K562 (cell line): ENCODE measurements around the gene ZNF438. TPM values are rescaled to one million over a fixed set of nuclear protein-coding genes. Genes with fewer than 3 reads are reported as not detected.

ENCODE experiments used
- ATAC-seq: fragments of 200-7000 bp; cut with Tn5 transposase; 3 replicates; pipeline ENCODE4 v1.9.1; 2020; ENCODE audit warnings: moderate library complexity
- BruUV-seq: library from RNA; stranded (reverse); fragments of 400-500 nt; replicated peaks from 2 replicates; lab custom pipeline; 2021; lab: Mats Ljungman, UMichigan
- CTCF ChIA-PET: fragments of 300-600 bp; formaldehyde crosslinking; extraction: SDS; loops from one replicate; lab custom pipeline; 2021; ENCODE audit warnings: low intra/inter-chr PET ratio; lab: Yijun Ruan, JAX
- POLR2A ChIA-PET: fragments of 300-600, 350-650 bp; sonication (Branson Sonifier 250); formaldehyde crosslinking; extraction: SDS; loops from one replicate; lab custom pipeline; 2021; ENCODE audit warnings: antibody characterized with exemption, inconsistent platforms; lab: Yijun Ruan, JAX
- DNase-seq, 4 experiments: peaks; one replicate each; pipeline versions ENCODE4 v3.0.0 to v3.0.0-alpha.2; 2011 to 2018; ENCODE audit warnings: low spot score in 3 of 4, mixed read lengths in 3 of 4; ENCODE audit errors: extremely low read depth in 1 of 4
- FAIRE-seq: peaks from 2 replicates; lab custom pipeline; 2011; peaks lifted over from hg19 to GRCh38; lab: Jason Lieb, UNC
- H2AFZ ChIP-seq: 2 replicates; pipeline ENCODE4 v1.6.0; 2011; ENCODE audit warnings: low read depth, low read length, control low read depth, inconsistent platforms
- H3K27ac ChIP-seq: fragments of 200-600 bp; 3 replicates; pipeline ENCODE4 v1.8.0; 2011; ENCODE audit warnings: low read depth, mild to moderate bottlenecking, control low read depth, inconsistent platforms, low read length, moderate library complexity, mixed read lengths; ENCODE audit errors: extremely low read depth
- H3K27me3 ChIP-seq, 2 experiments: fragments of 300-600 bp in 1 of 2; 2 replicates in 1 of 2; 3 replicates in 1 of 2; pipeline versions ENCODE4 v1.6.0 to v1.8.0; 2011; ENCODE audit warnings: inconsistent platforms in 2 of 2, low read length in 2 of 2, mild to moderate bottlenecking in 1 of 2, mixed read lengths in 1 of 2, moderate library complexity in 1 of 2; ENCODE audit not compliant: control insufficient read depth in 2 of 2, insufficient read depth in 2 of 2
- H3K36me3 ChIP-seq: fragments of 300-600 bp; 3 replicates; pipeline ENCODE4 v1.8.0; 2011; ENCODE audit warnings: mild to moderate bottlenecking, low read length, inconsistent platforms; ENCODE audit not compliant: control insufficient read depth, insufficient read depth
- H3K4me1 ChIP-seq, 2 experiments: fragments of 200-600 bp in 1 of 2; replicated peaks in 1 of 2; 2 replicates in 1 of 2; 3 replicates in 1 of 2; pipeline versions ENCODE4 v1.5.1 to v1.8.0; 2011; ENCODE audit warnings: inconsistent platforms in 2 of 2, low read length in 2 of 2, mild to moderate bottlenecking in 1 of 2, mixed read lengths in 1 of 2, moderate library complexity in 1 of 2; ENCODE audit not compliant: control insufficient read depth in 2 of 2, insufficient read depth in 2 of 2
- H3K4me2 ChIP-seq: 2 replicates; pipeline ENCODE4 v1.6.1; 2011; ENCODE audit warnings: low read length, control low read depth, inconsistent platforms, mixed read lengths; ENCODE audit not compliant: insufficient read depth
- H3K4me3 ChIP-seq: fragments of 200-600 bp; sonication (generic), shearing (Covaris generic); 2 replicates; pipeline ENCODE4 v1.5.1; 2016; ENCODE audit warnings: control low read depth, inconsistent platforms
- H3K79me2 ChIP-seq: fragments of 200-600 bp; 3 replicates; pipeline ENCODE4 v1.8.0; 2011; ENCODE audit warnings: low read length, inconsistent platforms; ENCODE audit not compliant: control insufficient read depth, insufficient read depth
- H3K9ac ChIP-seq, 2 experiments: 2 replicates each; pipeline versions ENCODE4 v1.6.0 to v1.6.1; 2011; ENCODE audit warnings: low read depth in 2 of 2, low read length in 2 of 2, control low read depth in 1 of 2, inconsistent platforms in 1 of 2, mild to moderate bottlenecking in 1 of 2, mixed read lengths in 1 of 2; ENCODE audit not compliant: insufficient read depth in 1 of 2
- H3K9me1 ChIP-seq: one replicate; pipeline ENCODE4 v1.6.0; 2011; ENCODE audit warnings: inconsistent platforms, mild to moderate bottlenecking, low read length, moderate library complexity; ENCODE audit not compliant: control insufficient read depth, insufficient read depth
- H3K9me3 ChIP-seq: replicated peaks from 2 replicates; pipeline ENCODE4 v1.5.1; 2011; ENCODE audit warnings: low read depth, low read length, inconsistent platforms; ENCODE audit not compliant: control insufficient read depth, insufficient read depth
- H4K20me1 ChIP-seq: replicated peaks from 2 replicates; pipeline ENCODE4 v1.6.1; 2011; ENCODE audit warnings: low read length, inconsistent platforms, mixed read lengths; ENCODE audit not compliant: control insufficient read depth, insufficient read depth
- PURB ChIP-seq: sonication (generic); formaldehyde crosslinking; IDR thresholded peaks from 2 replicates; pipeline ENCODE4 v1.9.0; 2021; ENCODE audit warnings: low read depth, mild to moderate bottlenecking, missing genetic modification reagents
- SP2 ChIP-seq: IDR thresholded peaks from 2 replicates; pipeline ENCODE4 v1.6.1; 2011; ENCODE audit warnings: mild to moderate bottlenecking, low read depth, low read length, moderate library complexity; ENCODE audit not compliant: poor library complexity, severe bottlenecking; ENCODE audit errors: extremely low read depth
- TCFL5 ChIP-seq: fragments of 250-450 bp; sonication (Bioruptor Pico); conservative IDR thresholded peaks from 2 replicates; pipeline ENCODE4 v1.6.1; 2021; ENCODE audit warnings: mild to moderate bottlenecking, moderate library complexity, matching md5 sums
- ZBTB40 ChIP-seq, 2 experiments: fragments of 450-650 bp in 1 of 2; sonication (generic) in 1 of 2; formaldehyde crosslinking in 1 of 2; IDR thresholded peaks; 2 replicates each; pipeline versions ENCODE4 v1.7.1 to v1.9.0; 2016 to 2022; ENCODE audit warnings: inconsistent platforms in 1 of 2, mild to moderate bottlenecking in 1 of 2, missing genetic modification reagents in 1 of 2
- WGBS: fragments of 100-300 bp; shearing (Covaris generic); methylation state at CpG from one replicate; pipeline ENCODE4 v1.1.6; 2016; ENCODE audit warnings: low coverage, mixed read lengths; ENCODE audit not compliant: insufficient coverage; ENCODE audit errors: missing lambda C conversion rate; 5-methylcytosine and 5-hydroxymethylcytosine counted together
- in situ Hi-C: fragments of 300-500 bp; cut with MboI; formaldehyde crosslinking; loops from 4 replicates; pipeline ENCODE4 v1.15.0; 2018; ENCODE audit warnings: inconsistent platforms, mixed read lengths
- intact Hi-C: fragments of 100-400 bp; cut with micrococcal nuclease; formaldehyde crosslinking; loops from 2 replicates; pipeline ENCODE4 v1.14.2; 2022
- polyA plus RNA-seq, 8 experiments: library from polyadenylated mRNA; depleted of rRNA in 4 of 8; stranded (reverse) in 5 of 8; unstranded in 3 of 8; fragments of >200 nt; fragmentation: Nextera tagmentation in 2 of 8; fragmentation: Illumina TruSeq in 1 of 8; extraction: Ambion mirVana in 2 of 8; extraction: Trizol in 1 of 8; gene quantifications; 2 replicates each; pipeline versions ENCODE4 v1.2.1 to v1.2.3, GENCODE V29; 2011 to 2014; ENCODE audit warnings: inconsistent platforms in 1 of 8, missing spikeins in 1 of 8
- total RNA-seq, 7 experiments: library from RNA; depleted of rRNA in 6 of 7; stranded (reverse); fragments of >200 nt in 6 of 7; fragmentation: Illumina TruSeq in 2 of 7; extraction: Trizol in 2 of 7; gene quantifications; 2 replicates each; pipeline versions ENCODE4 v1.2.1 to v1.2.3, GENCODE V29; 2011 to 2021; ENCODE audit warnings: low replicate concordance in 1 of 7

ZNF438 gene
- total and polyA plus RNA-seq, 9 of the 15 experiments (the other 6 are each of a cell fraction or from before 2014, with no cell fraction given), result 0.45 to 1.5 (median 0.91) TPM

- DNase-seq (no peak), ATAC-seq (no peak), FAIRE-seq (no peak)
- in situ Hi-C loops, result no loop called here
- Histone ChIP-seq H3K4me2 (no peak overlapping the region), H3K9me1 (no peaks in the 10 kb centered on the region), H3K9me3 (no peaks in the 10 kb centered on the region), H3K79me2 (no peaks in the 10 kb centered on the region), H3K9ac (no peak overlapping the region), H3K36me3 (no peaks in the 10 kb centered on the region), H2AFZ (no peak overlapping the region), H4K20me1 (no peaks in the 10 kb centered on the region), H3K4me1 (no peaks in the 10 kb centered on the region), H3K27ac (no peak overlapping the region), H3K27me3 (peaks cover 0 to 2% of the 10 kb centered on the region in 2 experiments; a peak in 1 of 5 replicates), H3K4me3 (no peak overlapping the region)
- no peak for TF ChIP-seq ZBTB40 (IDR thresholded peaks at IDR 0.05)
- no peak for TF ChIP-seq ZBTB40 (CRISPR knock-in tag; IDR thresholded peaks at IDR 0.05)
- no peak for TF ChIP-seq SP2
- TF ChIP-seq TCFL5 (CRISPR knock-in tag), result no peak
- TF ChIP-seq PURB (CRISPR knock-in tag), result no peak
- CTCF ChIA-PET, result no interaction called here
- intact Hi-C loops, result no loop called here
- POLR2A ChIA-PET, result no interaction called here
- no TSS peak for BruUV-seq
- WGBS, result 3% methylated on average over 2 of the region's 2 CpGs
Observed at GRCh38 chr10:31042670-31043069, 11.0 kb upstream of the ZNF438 start.
